ENCODE data around the gene PACRGL.

DNA sequence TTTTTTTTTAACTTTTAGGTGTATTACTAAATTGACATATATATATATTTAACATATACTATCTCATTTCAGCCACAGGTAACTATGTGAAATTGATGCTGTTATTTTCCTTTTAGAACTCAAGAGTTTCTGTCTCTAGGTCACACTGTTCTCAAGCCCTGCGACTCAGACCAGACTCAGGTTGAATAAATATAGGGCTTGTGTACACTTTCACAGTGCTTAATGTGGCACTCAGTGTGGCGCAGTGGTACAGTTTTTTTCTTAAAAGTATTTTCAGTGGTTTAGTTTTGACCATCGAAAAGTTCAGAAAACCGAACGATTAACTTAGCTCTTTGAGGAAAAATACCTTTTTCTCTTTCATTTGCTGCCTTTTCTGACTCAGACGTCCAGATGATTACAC lies 24.7 kb downstream of the PACRGL start:
- TF ChIP-seq, protein P1, sequence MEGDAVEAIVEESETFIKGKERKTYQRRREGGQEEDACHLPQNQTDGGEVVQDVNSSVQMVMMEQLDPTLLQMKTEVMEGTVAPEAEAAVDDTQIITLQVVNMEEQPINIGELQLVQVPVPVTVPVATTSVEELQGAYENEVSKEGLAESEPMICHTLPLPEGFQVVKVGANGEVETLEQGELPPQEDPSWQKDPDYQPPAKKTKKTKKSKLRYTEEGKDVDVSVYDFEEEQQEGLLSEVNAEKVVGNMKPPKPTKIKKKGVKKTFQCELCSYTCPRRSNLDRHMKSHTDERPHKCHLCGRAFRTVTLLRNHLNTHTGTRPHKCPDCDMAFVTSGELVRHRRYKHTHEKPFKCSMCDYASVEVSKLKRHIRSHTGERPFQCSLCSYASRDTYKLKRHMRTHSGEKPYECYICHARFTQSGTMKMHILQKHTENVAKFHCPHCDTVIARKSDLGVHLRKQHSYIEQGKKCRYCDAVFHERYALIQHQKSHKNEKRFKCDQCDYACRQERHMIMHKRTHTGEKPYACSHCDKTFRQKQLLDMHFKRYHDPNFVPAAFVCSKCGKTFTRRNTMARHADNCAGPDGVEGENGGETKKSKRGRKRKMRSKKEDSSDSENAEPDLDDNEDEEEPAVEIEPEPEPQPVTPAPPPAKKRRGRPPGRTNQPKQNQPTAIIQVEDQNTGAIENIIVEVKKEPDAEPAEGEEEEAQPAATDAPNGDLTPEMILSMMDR (IDR thresholded peaks at IDR 0.05): no peak
- TF ChIP-seq POLR2A (IDR thresholded peaks at IDR 0.05) (no peak), EP300 (IDR thresholded peaks at IDR 0.05) (no peak)
